Activated CD4-positive, alpha-beta T cell treated with anti-CD3 and anti-CD28 coated beads for 24 hours (primary cell): ENCODE measurements around the gene SNRNP48.

ENCODE experiments used
- DNase-seq, 2 donors: peaks; one replicate each; pipeline ENCODE4 v3.0.0-alpha.2; 2020; ENCODE audit warnings: low read depth in 2 of 2

The SNRNP48 gene

GRCh38 chr6:7642791-7643190 lies 52.8 kb downstream of the SNRNP48 start:
- DNase-seq: no peak

DNA sequence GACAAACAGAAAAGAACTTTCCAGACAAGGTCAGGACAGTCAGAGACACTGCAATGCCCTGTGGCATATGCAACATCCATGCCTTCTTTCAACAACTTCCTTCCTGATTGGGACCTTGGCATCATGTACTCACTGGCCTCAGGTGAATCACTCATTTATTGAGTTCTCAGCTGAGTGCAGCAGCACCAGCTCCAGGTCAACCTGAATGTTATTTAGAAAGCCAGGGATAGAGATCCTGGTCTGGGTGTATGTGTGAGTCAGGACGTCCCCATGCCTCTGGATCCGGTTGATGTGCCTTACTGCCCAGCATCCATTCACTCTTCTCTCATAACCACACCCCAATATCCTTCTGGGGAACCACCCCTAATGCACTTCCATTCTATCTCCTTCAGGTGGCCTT lies 54.4 kb downstream of the SNRNP48 start:
- DNase-seq: no peak

- DNase-seq: no peak
Measured at GRCh38 chr6:7646394-7646793, 56.4 kb downstream of the SNRNP48 start.

DNA sequence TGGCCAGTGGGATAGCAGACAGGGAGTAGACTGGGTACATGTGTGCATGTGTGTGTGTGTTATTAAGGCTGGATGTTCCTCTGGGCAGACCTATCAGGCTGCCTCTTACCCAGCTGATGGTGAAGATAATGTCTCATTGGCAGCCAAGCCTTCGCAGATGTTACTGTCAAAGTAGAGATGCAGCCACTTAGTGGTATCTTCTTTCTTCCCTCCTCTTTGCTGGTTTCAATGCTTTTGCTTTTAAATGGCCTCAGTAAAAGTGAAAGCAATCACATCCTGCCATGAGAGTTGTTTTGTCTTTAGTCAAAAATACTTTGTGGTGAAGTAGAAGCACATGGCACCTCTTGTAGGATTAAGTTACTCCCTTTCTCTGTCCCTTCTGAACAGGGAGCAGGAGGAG lies 57.5 kb downstream of the SNRNP48 start:
- no peak for DNase-seq

GRCh38 chr6:7649037-7649810 lies 59.2 kb downstream of the SNRNP48 start:
- no peak for DNase-seq

- no peak for DNase-seq
Measured at GRCh38 chr6:7650878-7651277, 60.9 kb downstream of the SNRNP48 start.

GRCh38 chr6:7652957-7653356 lies 63.0 kb downstream of the SNRNP48 start:
- DNase-seq: no peak

DNA sequence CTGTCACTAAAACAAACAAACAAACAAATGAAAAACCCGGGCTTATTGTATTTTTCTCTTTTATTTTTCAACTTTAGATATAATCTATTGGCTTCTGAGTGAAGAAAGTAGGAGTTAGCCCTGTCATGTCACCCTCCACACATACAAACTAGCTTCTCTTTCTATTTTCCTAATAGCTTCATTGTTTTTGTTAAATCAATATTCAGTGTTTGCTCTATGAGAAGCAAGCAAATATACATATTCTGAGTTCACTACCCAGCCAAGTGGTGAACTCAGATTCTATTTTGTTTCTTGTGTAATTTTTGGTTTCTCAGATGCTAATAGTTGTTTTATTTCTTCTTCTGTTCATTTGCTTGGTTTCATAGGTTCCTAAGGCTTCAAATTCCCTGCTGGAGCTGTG lies 66.4 kb downstream of the SNRNP48 start:
- no peak for DNase-seq

GRCh38 chr6:7658543-7658942 lies 68.5 kb downstream of the SNRNP48 start:
- no peak for DNase-seq

DNA sequence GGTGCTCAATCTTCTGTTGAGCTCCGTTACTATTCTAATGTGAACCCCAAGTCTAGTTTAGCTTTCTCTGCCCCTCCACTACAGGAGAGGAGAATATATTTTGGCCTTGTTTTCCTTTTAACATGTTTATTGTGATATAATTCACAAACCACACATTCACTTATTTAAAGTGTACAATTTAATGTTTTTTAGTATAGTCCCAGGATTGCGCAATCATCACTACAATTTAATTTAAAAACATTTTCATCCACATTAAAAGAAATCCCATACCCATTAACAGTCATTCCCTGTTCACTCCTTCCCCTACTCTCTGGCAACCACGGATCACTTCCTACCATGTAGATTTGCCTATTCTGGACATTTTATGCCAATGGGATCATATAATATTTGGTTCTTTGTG lies 71.4 kb downstream of the SNRNP48 start:
- DNase-seq: no peak
